IPS-20b (cell line): ENCODE measurements around the gene SNRNP200.
"Not testable (repeated sequence)": the region's sequence is repeated elsewhere in the genome, so short reads cannot be mapped to it uniquely, and the experiment has no call there.

Source experiments
- H3K27ac ChIP-seq: one replicate; pipeline ENCODE4 v1.5.1; 2013; ENCODE audit warnings: low read length
- H3K27me3 ChIP-seq: 2 replicates; pipeline ENCODE4 v1.6.1; 2013; ENCODE audit warnings: mild to moderate bottlenecking, low read length, inconsistent platforms; ENCODE audit not compliant: insufficient read depth
- H3K36me3 ChIP-seq: 2 replicates; pipeline ENCODE4 v1.6.1; 2013; ENCODE audit warnings: low read depth, mild to moderate bottlenecking, inconsistent platforms, low read length, moderate library complexity; ENCODE audit not compliant: insufficient read depth
- H3K4me1 ChIP-seq: 2 replicates; pipeline ENCODE4 v1.6.1; 2013; ENCODE audit warnings: mild to moderate bottlenecking, control low read depth, inconsistent platforms, low read length, moderate library complexity; ENCODE audit not compliant: insufficient read depth
- H3K4me3 ChIP-seq: 2 replicates; pipeline ENCODE4 v1.5.1; 2013; ENCODE audit warnings: mild to moderate bottlenecking, low read length, inconsistent platforms
- H3K9ac ChIP-seq: 2 replicates; pipeline ENCODE4 v1.6.1; 2013; ENCODE audit warnings: low read depth, mild to moderate bottlenecking, inconsistent platforms, low read length, moderate library complexity
- H3K9me3 ChIP-seq: 2 replicates; pipeline ENCODE4 v1.6.1; 2013; ENCODE audit warnings: mild to moderate bottlenecking, low read depth, low read length, inconsistent platforms; ENCODE audit not compliant: insufficient read depth

The SNRNP200 gene

DNA sequence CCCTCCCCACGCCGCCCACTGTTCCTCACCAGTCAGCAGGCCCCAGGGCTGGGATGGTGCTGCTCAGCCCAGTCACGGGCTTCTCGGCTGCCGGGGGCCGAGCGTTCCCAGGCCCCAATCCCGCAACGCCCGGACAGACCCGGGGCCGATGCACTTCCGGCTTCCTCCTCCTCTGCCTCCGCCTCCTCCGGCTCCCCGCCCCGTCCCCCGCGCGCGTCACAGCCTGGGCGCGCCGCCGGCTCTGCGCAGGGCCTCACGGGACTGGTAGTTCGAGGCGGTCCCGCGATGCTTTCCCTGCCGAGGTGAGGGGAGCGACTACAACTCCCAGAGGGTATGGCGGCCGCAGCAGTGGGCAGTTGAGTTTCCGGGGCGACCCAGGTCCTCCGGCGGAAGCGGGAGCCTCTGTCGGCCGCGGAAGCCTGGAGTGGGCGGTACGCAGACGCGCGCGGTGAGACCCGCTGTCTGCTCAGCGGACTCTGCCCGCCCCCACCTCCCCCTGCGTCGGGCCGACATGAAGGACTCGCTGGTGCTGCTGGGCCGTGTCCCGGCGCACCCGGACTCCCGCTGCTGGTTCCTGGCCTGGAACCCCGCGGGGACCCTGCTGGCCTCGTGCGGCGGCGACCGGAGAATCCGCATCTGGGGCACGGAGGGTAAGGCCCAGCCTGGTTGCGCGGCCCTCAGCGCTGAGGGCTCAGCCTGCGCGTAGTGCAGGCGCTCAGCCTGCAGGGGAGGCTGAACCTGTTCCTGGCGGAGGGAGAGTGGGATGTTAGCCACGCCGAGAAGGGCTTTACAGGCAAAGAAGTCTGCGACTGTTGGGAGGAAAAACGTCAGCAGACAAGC is 39.3 kb downstream of the SNRNP200 start, which contains the start of the genes CIAO1 and TMEM127:
Gene CIAO1 (plus strand): TSS at position 386 of the 840 bp plus-strand sequence. CDS start 126 bp downstream, at position 512.
Gene TMEM127 (minus strand): TSS at position 158 of the 840 bp plus-strand sequence. CDS start 616 bp downstream, outside the sequence.
- H3K4me3 ChIP-seq: peak within 1 kb of the TSS; percentile 96
- H3K9me3 ChIP-seq: no peaks in the 10 kb centered on the region
- H3K36me3 ChIP-seq: peaks cover 30% of the 10 kb centered on the region
- no peak within 1 kb of the TSS for H3K27ac ChIP-seq
- H3K27me3 ChIP-seq: no peaks in the 10 kb centered on the region
- peak within 1 kb of the TSS; percentile 86 for H3K9ac ChIP-seq
- H3K4me1 ChIP-seq: peaks cover 12% of the 10 kb centered on the region

GRCh38 chr2:96265349-96265839 is 40.0 kb downstream of the SNRNP200 start:
- Histone ChIP-seq H3K36me3 (peaks cover 25% of the 10 kb centered on the region), H3K27me3 (no peaks in the 10 kb centered on the region), H3K9ac (peak overlapping the region; percentile 82; the same call in 1 of the 2 replicates), H3K9me3 (no peaks in the 10 kb centered on the region), H3K4me3 (peak overlapping the region; percentile 96), H3K27ac (no peak overlapping the region), H3K4me1 (peaks cover 16% of the 10 kb centered on the region)

- Histone ChIP-seq H3K9me3 (no peaks in the 10 kb centered on the region), H3K27ac (no peak overlapping the region), H3K4me3 (peak overlapping the region; percentile 96), H3K9ac (peak overlapping the region; percentile 82; the same call in 1 of the 2 replicates), H3K4me1 (peaks cover 18% of the 10 kb centered on the region), H3K36me3 (peaks cover 25% of the 10 kb centered on the region), H3K27me3 (no peaks in the 10 kb centered on the region)
Measured at GRCh38 chr2:96264656-96265348, 40.5 kb downstream of the SNRNP200 start.

DNA sequence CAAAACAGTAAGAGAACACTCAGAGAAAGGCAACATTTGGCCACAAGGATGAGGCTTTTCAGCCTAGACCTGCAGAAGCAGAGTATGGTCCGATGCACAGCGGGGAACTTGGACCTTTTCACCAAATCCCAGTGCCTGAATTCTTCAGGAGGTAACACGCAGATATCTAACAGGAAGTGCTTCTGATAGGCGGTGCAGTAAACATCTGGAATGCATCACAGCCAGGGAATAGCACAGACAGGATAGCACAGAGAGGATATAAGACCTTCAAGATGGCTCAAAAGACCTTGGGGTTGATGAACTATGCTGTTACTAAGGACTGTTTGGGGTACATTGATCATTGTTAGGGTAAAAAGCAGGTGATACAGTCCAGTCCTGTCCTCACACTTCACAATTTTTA is 41.3 kb downstream of the SNRNP200 start:
- no peak overlapping the region; the same call in 1 of the 2 replicates for H3K9ac ChIP-seq
- no peak overlapping the region; the same call in 1 of the 2 replicates for H3K4me3 ChIP-seq
- no peak overlapping the region for H3K27ac ChIP-seq
- H3K27me3 ChIP-seq: no peaks in the 10 kb centered on the region
- peaks cover 18% of the 10 kb centered on the region for H3K4me1 ChIP-seq
- H3K9me3 ChIP-seq: no peaks in the 10 kb centered on the region
- H3K36me3 ChIP-seq: peaks cover 24% of the 10 kb centered on the region

DNA sequence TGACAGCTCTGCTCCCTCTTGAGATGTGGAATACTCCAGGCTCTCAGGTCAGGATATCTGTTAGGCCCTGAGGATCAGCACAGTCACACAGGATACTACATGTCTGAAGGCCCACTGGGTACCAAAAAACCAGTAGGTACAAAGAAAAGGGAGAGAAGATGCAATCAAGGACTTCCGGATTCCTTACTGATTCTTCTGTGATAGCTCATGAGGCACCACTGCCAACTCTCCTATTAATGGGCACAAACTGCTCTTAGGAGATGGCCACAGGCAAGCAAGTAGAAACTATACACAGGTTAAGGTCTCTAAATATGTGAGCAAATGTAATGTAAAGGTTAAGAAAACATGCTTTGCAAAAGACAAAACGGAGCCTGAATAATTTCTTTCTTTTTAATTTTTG is 43.0 kb downstream of the SNRNP200 start:
- Histone ChIP-seq H3K4me3 (no peak overlapping the region), H3K4me1 (peaks cover 18% of the 10 kb centered on the region), H3K27ac (no peak overlapping the region), H3K9ac (no peak overlapping the region), H3K9me3 (no peaks in the 10 kb centered on the region), H3K27me3 (no peaks in the 10 kb centered on the region), H3K36me3 (peaks cover 14% of the 10 kb centered on the region)

DNA sequence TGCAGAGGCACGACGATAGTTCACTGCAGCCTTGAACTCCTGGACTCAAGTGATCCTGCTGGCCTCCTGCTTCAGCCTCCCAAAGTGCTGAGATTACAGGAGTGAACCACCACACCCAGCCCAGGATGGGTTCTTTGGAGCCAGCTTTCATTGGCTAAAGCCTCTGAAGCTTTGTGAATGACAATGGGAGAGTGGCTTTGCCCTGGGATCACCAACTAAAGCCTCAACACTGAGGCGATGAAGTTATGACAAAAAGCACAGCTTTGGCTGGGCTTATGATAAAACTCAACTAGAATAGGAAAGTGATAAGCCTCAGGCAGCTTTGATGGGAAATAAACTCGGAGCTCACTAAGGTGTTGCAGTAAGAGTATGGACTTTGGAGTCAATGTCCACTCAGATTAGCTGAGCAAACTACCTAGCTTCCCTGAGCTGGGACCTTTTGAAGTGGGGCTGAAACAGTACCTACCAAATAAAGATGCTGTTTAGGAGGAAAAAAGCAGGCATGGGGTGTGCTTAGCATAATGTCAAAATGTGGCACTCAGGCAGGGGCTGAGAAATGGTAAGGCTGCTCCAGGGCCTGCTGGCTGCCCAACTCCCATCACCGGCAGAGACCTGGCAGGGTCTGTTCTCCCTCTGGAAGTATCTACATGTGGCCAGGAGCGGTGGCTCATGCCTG is 43.9 kb downstream of the SNRNP200 start:
- no peak overlapping the region for H3K9ac ChIP-seq
- peaks cover 18% of the 10 kb centered on the region for H3K4me1 ChIP-seq
- H3K9me3 ChIP-seq: no peaks in the 10 kb centered on the region
- no peak overlapping the region for H3K4me3 ChIP-seq
- no peak overlapping the region for H3K27ac ChIP-seq
- no peaks in the 10 kb centered on the region for H3K27me3 ChIP-seq
- peaks cover 14% of the 10 kb centered on the region for H3K36me3 ChIP-seq

- no peaks in the 10 kb centered on the region for H3K9me3 ChIP-seq
- H3K9ac ChIP-seq: no peak overlapping the region
- H3K4me1 ChIP-seq: peaks cover 18% of the 10 kb centered on the region
- no peak overlapping the region for H3K4me3 ChIP-seq
- H3K27ac ChIP-seq: no peak overlapping the region
- H3K36me3 ChIP-seq: peaks cover 17% of the 10 kb centered on the region
- no peaks in the 10 kb centered on the region for H3K27me3 ChIP-seq
Measured at GRCh38 chr2:96260387-96261260, 44.7 kb downstream of the SNRNP200 start.

GRCh38 chr2:96259497-96259921 is 45.8 kb downstream of the SNRNP200 start:
- no peak overlapping the region for H3K9ac ChIP-seq

DNA sequence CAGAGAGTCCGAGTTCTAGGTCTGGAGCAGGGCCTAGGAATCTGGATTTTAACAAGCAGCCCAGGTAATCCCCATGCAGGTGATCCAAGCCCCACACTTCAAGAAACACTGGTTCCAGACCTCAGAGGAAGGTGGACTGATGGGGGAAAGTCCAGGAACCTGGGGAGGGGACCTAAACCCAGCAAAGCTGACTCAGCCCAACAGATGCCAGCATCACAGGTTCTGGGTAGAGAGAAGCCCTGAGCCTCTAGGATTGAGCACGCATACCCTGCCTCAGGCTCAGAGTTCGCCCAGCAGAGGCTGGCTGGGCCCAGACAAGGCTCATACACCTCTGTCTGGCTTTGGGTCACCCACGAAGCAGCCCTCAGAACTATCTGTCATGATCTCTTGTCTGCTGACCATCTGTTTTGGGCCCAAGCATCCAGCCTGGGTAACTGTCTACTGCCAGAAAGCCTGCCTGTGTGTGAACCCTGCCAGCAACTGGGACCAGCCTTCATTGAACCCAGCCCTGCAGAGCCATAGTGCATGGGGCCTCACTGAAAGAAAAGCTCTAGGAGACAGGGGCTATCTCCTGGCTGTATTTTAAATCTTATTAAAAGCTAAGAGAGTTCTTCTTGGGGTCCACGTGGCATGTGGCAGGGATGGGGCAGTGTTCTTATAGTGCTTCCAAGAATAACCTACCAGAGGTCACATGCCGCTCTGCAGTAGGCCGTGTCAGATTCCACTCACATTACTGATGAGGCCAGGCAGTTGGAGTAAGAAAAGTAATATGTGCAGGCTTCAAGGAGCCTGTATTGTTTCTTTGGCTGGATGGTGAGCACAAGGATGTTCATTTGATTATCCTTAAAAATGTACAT is 47.0 kb downstream of the SNRNP200 start:
- no peak overlapping the region for H3K4me3 ChIP-seq
- no peaks in the 10 kb centered on the region for H3K27me3 ChIP-seq
- no peaks in the 10 kb centered on the region for H3K9me3 ChIP-seq
- H3K27ac ChIP-seq: no peak overlapping the region
- peaks cover 34% of the 10 kb centered on the region for H3K36me3 ChIP-seq
- peaks cover 11% of the 10 kb centered on the region; the same call in 1 of the 2 replicates for H3K4me1 ChIP-seq
- H3K9ac ChIP-seq: no peak overlapping the region

More at GRCh38 chr2:96259497-96259921, 45.8 kb downstream of the SNRNP200 start:
- Histone ChIP-seq H3K27ac (no peak overlapping the region), H3K36me3 (peaks cover 28% of the 10 kb centered on the region), H3K9me3 (no peaks in the 10 kb centered on the region), H3K4me1 (peaks cover 16% of the 10 kb centered on the region), H3K4me3 (no peak overlapping the region), H3K27me3 (no peaks in the 10 kb centered on the region)

DNA sequence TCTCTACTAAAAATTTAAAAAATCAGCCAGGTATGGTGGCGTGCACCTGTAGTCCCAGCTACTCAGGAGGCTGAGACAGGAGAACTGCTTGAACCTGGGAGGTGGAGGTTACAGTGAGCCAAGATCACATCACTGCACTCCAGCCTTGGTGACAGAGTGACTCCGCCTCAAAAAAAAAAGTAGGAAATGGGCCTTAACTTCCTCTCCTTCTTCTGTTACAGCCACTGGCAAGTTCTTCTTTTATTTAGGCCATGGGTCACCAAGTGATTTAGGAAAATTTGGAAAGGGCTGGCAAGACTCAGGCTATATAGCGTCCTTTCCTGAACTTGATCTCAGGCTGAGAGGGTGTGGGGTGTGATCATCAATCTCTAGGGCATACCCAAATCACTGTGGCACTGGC is 47.6 kb downstream of the SNRNP200 start:
- H3K27ac ChIP-seq, H3K9ac ChIP-seq, H3K9me3 ChIP-seq, H3K4me3 ChIP-seq, H3K27me3 ChIP-seq: not testable (repeated sequence)
- Histone ChIP-seq H3K4me1 (peaks cover 11% of the 10 kb centered on the region; the same call in 1 of the 2 replicates), H3K36me3 (peaks cover 41% of the 10 kb centered on the region)
